ENCODE results near the gene POLE.
"Not testable (repeated sequence)": the region's sequence is repeated elsewhere in the genome, so short reads cannot be mapped to it uniquely, and the experiment has no call there.

The POLE gene

DNA sequence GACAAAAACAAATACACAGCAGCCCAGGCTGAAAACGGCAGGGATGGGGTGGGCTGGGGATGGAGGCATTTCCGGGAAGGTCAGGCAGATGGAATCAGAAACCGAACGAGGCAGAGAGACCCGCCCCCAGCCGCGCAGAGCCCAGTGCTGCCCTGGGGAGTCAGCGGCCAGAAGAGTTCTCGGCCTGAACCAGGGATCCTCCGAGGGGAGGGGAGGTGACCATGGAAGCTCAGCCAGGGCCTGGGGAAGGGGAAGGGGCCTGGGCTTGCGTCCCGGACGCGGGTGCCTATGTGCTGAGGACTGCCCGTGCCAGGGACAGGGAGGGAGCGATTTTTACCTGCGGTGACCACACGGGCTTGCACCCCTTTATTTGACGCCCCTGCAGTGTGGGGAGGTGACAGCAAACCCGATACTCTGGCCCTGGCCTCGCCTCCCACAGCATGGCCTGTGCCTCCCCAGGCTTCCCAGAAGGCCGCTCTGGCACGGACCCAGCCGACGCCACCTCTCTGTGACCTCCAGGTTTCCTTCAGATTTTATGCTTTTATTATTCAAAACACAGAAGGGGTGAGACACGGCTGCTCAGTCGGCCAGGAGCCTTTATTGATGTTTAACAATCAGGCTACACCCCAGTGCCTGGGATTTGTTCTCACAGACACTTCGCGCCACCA is 84.4 kb downstream of the POLE start:
- ChIA-PET POLR2A (no interaction called here), CTCF (interaction anchor here (0.9 kb wide), 1 partner anchor 189 kb away, joined by 4 read pairs; no protein-coding TSS in a partner anchor)
- TF ChIP-seq SP1 (IDR thresholded peaks at IDR 0.05): no peak
- no peak for TF ChIP-seq BHLHE40 (IDR thresholded peaks at IDR 0.05; ENCODE audit: borderline replicate concordance)
- TF ChIP-seq ZNF384 (IDR thresholded peaks at IDR 0.05): no peak
- TF ChIP-seq L3MBTL2 (conservative IDR thresholded peaks at IDR 0.05): no peak
- no peak for TF ChIP-seq CTBP1 (IDR thresholded peaks at IDR 0.05; ENCODE audit: borderline replicate concordance)
- no peak for TF ChIP-seq SUZ12 (IDR thresholded peaks at IDR 0.05)
- DNase-seq (ENCODE audit: extremely low spot score): no peak

DNA sequence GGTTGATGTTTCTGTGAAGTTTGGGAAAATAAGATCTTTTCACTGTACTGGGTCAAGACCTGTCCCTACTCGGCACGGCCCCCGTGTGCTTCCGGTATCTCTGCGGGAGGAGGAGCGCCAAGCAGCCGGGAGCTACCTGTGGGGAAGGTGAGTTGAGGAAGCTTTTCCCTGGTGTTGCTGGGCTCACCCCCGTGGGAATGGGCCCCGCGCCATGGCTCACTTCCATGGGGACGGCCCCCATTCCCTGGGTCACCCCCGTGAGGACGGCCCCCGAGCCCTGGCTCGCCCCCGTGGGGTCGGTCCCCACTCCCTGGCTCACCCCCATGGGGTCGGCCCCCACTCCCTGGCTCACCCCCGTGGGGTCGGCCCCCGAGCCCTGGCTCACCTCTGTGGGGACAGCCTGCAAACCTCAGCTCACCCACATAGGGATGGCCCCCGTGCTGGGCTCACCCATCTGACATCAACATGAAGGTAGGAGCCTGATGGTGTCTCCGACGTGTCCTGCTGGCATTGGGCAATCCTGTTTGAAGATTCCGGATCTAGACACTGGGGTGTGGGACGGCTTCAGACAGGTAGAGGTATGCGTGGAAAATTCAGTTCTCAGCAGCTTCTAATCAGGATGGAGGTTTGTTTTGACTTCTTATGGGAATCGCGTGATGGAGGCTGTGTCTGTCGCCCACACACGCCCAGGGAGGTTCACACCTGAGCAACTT is 85.8 kb downstream of the POLE start:
- no peak for DNase-seq (ENCODE audit: extremely low spot score)
- TF ChIP-seq SP1 (IDR thresholded peaks at IDR 0.05): no peak
- no peak for TF ChIP-seq BHLHE40 (IDR thresholded peaks at IDR 0.05; ENCODE audit: borderline replicate concordance)
- no peak for TF ChIP-seq FOXK2 (IDR thresholded peaks at IDR 0.05)
- no peak for TF ChIP-seq LEF1 (IDR thresholded peaks at IDR 0.05; ENCODE audit: borderline replicate concordance)
- no peak for TF ChIP-seq FOXM1 (IDR thresholded peaks at IDR 0.05; ENCODE audit: borderline replicate concordance)
- no peak for TF ChIP-seq L3MBTL2 (conservative IDR thresholded peaks at IDR 0.05)
- TF ChIP-seq TARDBP (IDR thresholded peaks at IDR 0.05): no peak
- TF ChIP-seq ARNT (IDR thresholded peaks at IDR 0.05): no peak
- TF ChIP-seq ZNF384 (IDR thresholded peaks at IDR 0.05): no peak
- no peak for TF ChIP-seq HDGF (IDR thresholded peaks at IDR 0.05; ENCODE audit: borderline replicate concordance)
- no peak for TF ChIP-seq CTBP1 (IDR thresholded peaks at IDR 0.05; ENCODE audit: borderline replicate concordance)
- ChIA-PET POLR2A (no interaction called here), CTCF (no interaction called here)

DNA sequence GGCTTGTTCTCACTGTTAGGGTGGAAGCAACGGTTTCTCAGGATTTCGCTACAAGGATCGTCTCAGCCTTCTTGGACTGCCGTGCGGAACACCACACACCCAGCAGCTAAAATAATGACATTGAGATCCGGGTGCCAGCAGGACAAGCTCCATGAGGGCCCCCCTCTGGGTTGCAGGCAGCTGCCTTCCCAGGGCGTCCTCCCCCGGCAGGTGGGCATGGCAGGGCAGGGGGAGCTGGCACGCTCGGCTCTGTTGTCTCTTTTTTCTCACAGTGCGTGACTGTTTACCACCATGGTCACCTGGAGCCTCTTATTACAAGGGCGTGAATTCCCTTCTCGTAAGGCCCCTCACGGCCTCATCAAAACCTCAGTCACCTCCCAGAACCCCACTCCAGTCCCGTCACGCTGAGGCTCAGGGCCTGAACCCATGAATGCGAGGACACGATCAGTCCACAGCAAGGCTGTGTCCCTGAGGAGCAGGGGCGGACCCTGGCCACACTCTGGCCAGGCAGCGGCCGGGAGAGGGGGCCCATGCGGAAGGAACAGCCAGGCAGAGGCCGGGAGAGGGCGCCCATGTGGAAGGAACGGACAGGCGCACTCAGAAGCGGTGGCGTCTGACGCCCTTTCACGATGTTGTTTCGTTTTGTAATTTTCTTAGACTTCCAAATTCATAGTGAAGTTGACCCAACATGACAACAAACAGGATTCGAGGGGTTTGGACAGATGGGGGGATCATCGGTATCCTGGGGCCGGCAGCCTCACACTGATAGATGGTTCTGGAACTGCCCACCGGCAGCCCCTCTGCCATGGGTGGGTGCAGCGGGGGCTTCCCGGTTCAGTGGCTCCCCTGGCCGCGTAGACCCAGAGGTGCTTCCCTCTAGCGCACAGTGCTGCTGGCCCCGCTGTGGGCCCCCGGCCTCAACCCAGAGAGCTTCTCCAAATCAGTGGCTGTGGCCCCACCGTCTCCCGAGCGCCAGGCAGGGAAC is 86.8 kb downstream of the POLE start:
- POLR2A ChIA-PET: no interaction called here
- TF ChIP-seq FOXM1 (IDR thresholded peaks at IDR 0.05; ENCODE audit: borderline replicate concordance) (no peak), L3MBTL2 (conservative IDR thresholded peaks at IDR 0.05) (peak; percentile 42; the same call in 1 of the 2 replicates), SP1 (IDR thresholded peaks at IDR 0.05) (no peak), LEF1 (IDR thresholded peaks at IDR 0.05; ENCODE audit: borderline replicate concordance) (no peak)

DNA sequence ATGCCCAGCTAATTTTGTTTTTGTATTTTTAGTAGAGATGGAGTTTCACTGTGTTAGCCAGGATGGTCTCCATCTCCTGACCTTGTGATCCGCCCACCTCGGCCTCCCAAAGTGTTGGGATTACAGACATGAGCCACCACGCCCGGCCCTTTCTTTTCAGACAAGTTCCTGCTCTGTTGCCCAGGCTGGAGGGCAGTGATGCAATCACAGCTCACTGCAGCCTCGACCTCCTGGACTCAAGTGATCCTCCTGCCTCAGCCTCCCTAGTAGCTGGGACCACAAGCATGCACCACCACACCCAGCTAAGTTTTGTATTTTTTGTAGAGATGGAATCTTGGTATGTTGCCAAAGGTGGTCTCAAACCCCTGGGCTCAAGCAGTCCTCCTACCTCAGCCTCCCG is 87.6 kb downstream of the POLE start:
- not testable (repeated sequence) for DNase-seq (ENCODE audit: extremely low spot score)
- ChIA-PET POLR2A (interaction anchor here (0.8 kb wide), 1 partner anchor 15 kb away, joined by 3 read pairs; no protein-coding TSS in a partner anchor), CTCF (interaction anchor here (1.0 kb wide), 2 partner anchors 15 to 18 kb away, joined by 3 read pairs; no protein-coding TSS in a partner anchor)

More for the DNA sequence above, 86.8 kb downstream of the POLE start:
- CTCF ChIA-PET: interaction anchor here (1.0 kb wide), 2 partner anchors 14 to 17 kb away, joined by 3 read pairs; no protein-coding TSS in a partner anchor
- DNase-seq (ENCODE audit: extremely low spot score): peak; percentile 59

DNA sequence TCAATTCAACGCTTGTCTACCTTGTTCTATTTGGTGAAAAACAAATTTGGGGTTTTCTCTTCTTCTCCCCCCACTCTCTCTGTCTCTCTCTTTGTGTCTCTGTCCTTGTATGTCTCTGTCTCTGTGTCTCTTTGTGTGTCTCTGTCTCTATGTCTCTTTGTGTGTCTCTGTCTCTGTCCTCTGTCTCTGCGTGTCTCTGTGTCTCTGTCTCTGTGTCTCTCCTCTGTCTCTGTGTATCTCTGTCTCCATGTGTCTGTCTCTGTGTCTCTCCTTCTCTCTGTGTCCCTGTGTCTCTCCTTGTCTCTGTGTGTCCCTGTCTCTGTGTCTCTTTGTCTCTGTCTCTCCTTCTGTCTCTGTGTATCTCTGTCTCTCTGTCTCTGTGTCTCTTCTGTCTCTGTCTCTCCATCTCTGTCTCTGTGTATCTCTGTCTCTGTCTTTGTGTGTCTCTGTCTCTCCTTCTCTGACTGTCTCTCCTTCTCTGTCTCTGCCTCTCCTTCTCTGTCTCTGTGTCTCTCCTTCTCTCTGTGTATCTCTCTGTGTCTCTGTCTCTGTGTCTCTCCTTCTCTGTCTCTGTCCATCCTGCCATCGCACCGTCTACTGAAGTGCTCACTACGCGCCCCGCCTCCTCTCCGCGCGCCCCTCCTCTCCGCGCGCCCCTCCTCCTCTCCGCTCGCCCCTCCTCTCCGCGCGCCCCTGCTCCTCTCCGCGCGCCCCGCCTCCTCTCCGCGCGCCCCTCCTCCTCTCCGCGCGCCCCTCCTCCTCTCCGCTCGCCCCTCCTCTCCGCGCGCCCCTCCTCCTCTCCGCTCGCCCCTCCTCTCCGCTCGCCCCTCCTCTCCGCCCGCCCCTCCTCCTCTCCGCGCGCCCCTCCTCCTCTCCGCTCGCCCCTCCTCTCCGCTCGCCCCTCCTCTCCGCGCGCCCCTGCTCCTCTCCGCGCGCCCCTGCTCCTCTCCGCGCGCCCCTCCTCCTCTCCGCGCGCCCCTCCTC is 89.5 kb downstream of the POLE start:
- DNase-seq (ENCODE audit: extremely low spot score): no peak
- TF ChIP-seq FOXM1 (IDR thresholded peaks at IDR 0.05; ENCODE audit: borderline replicate concordance): no peak
- TF ChIP-seq CTBP1 (IDR thresholded peaks at IDR 0.05; ENCODE audit: borderline replicate concordance): peak; percentile 94
- TF ChIP-seq L3MBTL2 (conservative IDR thresholded peaks at IDR 0.05): no peak
- TF ChIP-seq SUZ12 (IDR thresholded peaks at IDR 0.05): no peak
- TF ChIP-seq, protein P1, sequence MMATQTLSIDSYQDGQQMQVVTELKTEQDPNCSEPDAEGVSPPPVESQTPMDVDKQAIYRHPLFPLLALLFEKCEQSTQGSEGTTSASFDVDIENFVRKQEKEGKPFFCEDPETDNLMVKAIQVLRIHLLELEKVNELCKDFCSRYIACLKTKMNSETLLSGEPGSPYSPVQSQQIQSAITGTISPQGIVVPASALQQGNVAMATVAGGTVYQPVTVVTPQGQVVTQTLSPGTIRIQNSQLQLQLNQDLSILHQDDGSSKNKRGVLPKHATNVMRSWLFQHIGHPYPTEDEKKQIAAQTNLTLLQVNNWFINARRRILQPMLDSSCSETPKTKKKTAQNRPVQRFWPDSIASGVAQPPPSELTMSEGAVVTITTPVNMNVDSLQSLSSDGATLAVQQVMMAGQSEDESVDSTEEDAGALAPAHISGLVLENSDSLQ (IDR thresholded peaks at IDR 0.05): no peak
- POLR2A ChIA-PET: no interaction called here
- CTCF ChIA-PET: no interaction called here

DNA sequence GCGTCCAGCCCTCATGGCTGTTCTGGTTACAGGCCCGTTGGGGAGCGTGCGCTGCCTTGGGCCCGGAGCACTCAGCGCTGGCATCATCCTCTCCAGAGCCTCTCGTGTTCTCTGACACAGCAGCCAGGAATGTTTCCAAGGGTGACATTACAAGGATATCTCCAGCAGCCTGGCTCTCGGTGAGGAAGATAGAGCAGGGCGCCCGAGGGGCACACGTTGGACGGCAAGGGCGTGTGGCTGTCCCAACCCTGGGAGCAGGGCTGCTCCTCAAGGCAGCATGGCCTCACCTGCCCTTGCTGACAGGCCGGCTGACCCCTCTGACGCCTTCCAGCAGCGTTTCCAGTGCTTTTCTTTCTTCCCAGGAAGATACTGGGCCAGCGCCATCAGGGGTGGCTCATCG is 91.1 kb downstream of the POLE start:
- DNase-seq (ENCODE audit: extremely low spot score): no peak
- ChIA-PET CTCF (no interaction called here), POLR2A (no interaction called here)
- TF ChIP-seq FOXA1 (IDR thresholded peaks at IDR 0.05) (no peak), CTBP1 (IDR thresholded peaks at IDR 0.05; ENCODE audit: borderline replicate concordance) (no peak), ARNT (IDR thresholded peaks at IDR 0.05) (no peak), FOXK2 (IDR thresholded peaks at IDR 0.05) (no peak), TARDBP (IDR thresholded peaks at IDR 0.05) (no peak), LEF1 (IDR thresholded peaks at IDR 0.05; ENCODE audit: borderline replicate concordance) (no peak), SP1 (IDR thresholded peaks at IDR 0.05) (no peak), ELF4 (IDR thresholded peaks at IDR 0.05) (no peak)

DNA sequence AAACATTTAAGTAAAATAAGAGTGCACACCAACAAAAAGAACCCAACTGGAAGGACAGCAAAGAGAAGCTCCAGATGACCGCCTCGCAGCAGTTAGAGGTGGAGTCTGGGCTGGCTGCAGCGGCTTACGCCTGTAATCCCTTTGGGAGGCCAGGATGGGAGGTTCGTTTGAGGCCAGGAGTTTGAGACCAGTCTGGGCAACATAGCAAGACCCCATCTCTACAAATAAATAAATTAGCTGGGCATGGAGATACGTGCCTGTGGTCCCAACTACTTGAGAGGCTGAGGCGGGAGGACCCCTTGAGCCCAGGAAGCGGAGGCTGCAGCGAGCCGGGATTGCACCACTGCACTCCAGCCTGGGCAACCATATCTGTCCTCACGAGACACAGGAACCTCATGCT is 92.0 kb downstream of the POLE start:
- POLR2A ChIA-PET: no interaction called here
- TF ChIP-seq SUZ12 (IDR thresholded peaks at IDR 0.05): no peak
- no peak for TF ChIP-seq HDGF (IDR thresholded peaks at IDR 0.05; ENCODE audit: borderline replicate concordance)
- TF ChIP-seq, protein P1 (IDR thresholded peaks at IDR 0.05): no peak
- no peak for TF ChIP-seq NFRKB (IDR thresholded peaks at IDR 0.05)
- no peak for TF ChIP-seq FOXK2 (IDR thresholded peaks at IDR 0.05)
- TF ChIP-seq ELF4 (IDR thresholded peaks at IDR 0.05): no peak
- TF ChIP-seq CTBP1 (IDR thresholded peaks at IDR 0.05; ENCODE audit: borderline replicate concordance): no peak
- TF ChIP-seq FOXA1 (IDR thresholded peaks at IDR 0.05): no peak
- no peak for TF ChIP-seq LEF1 (IDR thresholded peaks at IDR 0.05; ENCODE audit: borderline replicate concordance)
- no peak for TF ChIP-seq L3MBTL2 (conservative IDR thresholded peaks at IDR 0.05)
- TF ChIP-seq ARNT (IDR thresholded peaks at IDR 0.05): no peak
- TF ChIP-seq BHLHE40 (IDR thresholded peaks at IDR 0.05; ENCODE audit: borderline replicate concordance): no peak
- DNase-seq (ENCODE audit: extremely low spot score): no peak

More for the DNA sequence above, 92.0 kb downstream of the POLE start:
- CTCF ChIA-PET: no interaction called here

All from HEK293T (cell line).